ENCODE measurements around the gene RAI14.

RAI14 gene

DNA sequence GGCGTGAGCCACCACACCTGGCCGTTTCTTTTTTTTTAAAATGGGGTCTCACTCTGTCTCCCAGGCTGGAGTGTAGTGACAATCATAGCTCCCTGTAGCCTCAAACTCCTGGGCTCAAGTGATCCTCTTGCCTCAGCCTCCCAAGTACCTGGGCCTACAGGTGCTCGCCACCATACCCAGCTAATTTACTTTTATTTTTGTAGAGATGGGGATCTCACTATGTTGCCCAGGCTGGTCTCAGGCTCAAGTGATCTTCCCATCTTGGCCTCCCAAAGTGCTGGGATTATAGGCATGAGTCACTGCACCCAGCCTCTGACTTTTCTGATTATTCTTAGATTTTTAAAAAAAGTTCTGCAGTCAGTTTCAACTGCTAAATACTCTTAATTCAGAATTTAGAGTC lies 21.3 kb downstream of the RAI14 start:
- no peak for DNase-seq (ENCODE audit: low spot score)

GRCh38 chr5:34680896-34681295 lies 24.8 kb downstream of the RAI14 start:
- no peak for DNase-seq (ENCODE audit: low spot score)

GRCh38 chr5:34682926-34683623 lies 26.9 kb downstream of the RAI14 start:
- DNase-seq (ENCODE audit: low spot score): no peak

DNA sequence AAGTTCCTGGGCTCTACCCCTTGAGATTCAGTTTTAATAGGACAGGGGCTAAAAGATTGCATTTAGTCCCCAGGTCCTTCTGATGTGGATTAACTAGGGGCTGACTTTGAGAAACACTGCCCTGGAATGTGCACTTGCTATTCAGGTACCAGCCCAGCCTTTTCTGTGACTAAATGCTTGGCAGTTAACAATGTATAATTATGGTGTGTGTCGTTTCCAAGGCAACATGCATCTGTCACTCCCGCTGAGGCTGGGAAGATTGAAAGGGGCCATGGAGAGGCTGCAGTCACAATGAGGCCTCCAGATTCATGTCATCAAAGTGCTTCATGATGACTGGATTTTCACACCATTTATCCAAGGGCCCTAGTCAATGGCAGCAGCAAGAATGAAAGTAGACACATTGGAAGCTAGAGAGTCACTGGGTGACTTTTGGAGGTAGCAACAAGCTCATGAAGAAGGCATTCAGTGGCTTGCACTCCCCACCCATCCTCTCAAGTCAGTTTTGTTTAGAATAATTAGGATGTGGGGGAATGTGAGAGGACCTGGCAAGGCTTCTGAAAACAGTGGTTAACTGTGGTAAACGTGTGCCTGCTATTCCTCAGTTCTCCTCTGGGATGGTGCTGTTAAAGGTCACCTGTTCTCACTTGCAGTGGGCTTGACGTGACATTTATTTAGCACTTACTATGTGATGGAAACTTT lies 28.3 kb downstream of the RAI14 start:
- peak; percentile 15 for DNase-seq (ENCODE audit: low spot score)

GRCh38 chr5:34684980-34685352 lies 28.8 kb downstream of the RAI14 start:
- DNase-seq (ENCODE audit: low spot score): no peak

GRCh38 chr5:34685485-34686165 lies 29.5 kb downstream of the RAI14 start:
- no peak for DNase-seq (ENCODE audit: low spot score)

DNA sequence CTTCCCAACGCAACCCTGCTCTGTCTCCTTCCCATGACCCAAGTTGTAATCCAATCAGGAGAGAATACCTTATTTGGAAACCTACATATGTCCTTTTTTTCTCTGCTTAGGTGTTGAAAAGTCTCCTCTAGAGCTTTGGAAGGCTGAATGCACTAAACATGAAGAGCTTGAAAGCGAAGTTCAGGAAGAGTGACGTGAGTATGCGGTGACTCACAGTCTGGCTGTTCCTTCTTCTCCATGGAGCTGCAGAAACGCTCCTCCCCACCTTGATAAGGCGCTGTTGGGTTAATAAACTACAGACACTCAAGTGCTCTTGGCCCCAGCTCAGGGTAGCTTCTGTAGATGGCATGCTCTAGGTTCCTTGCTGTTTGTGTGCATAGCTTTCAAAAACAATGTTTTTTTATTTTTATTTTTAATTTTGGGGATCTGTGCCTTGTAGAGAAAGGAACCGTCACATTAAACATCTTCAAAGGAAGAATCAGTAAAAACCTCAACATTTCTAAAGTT lies 30.7 kb downstream of the RAI14 start:
- DNase-seq (ENCODE audit: low spot score): peak; percentile 46

GRCh38 chr5:34687269-34688011 lies 31.3 kb downstream of the RAI14 start:
- DNase-seq (ENCODE audit: low spot score): no peak

- DNase-seq (ENCODE audit: low spot score): no peak
These were observed 32.1 kb downstream of the RAI14 start for GRCh38 chr5:34688015-34688810.

DNA sequence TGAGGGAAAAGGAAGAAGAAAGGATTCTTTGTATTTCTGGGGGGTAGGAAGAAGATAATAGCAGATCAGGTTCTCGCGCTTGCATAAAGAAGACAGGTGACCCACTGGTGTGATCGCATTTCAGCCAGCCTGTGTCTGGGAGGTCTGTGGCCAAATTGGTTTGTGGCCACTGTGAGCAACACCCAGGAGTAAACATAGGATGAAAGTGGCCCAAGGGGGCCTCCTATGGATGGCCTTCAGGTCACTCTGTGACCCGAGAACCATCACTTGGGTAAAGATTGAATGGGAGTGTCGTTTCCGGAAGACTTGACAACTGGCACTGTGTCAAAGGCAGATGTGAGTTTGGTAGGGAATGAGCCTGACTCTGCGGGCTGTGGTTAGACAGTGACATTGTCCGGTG lies 34.2 kb downstream of the RAI14 start:
- DNase-seq (ENCODE audit: low spot score): no peak

GRCh38 chr5:34690898-34691297 lies 34.8 kb downstream of the RAI14 start:
- DNase-seq (ENCODE audit: low spot score): no peak

- no peak for DNase-seq (ENCODE audit: low spot score)
These were observed 35.2 kb downstream of the RAI14 start for GRCh38 chr5:34691326-34691725.

- DNase-seq (ENCODE audit: low spot score): no peak
These were observed 36.7 kb downstream of the RAI14 start for GRCh38 chr5:34692786-34693185.

DNA sequence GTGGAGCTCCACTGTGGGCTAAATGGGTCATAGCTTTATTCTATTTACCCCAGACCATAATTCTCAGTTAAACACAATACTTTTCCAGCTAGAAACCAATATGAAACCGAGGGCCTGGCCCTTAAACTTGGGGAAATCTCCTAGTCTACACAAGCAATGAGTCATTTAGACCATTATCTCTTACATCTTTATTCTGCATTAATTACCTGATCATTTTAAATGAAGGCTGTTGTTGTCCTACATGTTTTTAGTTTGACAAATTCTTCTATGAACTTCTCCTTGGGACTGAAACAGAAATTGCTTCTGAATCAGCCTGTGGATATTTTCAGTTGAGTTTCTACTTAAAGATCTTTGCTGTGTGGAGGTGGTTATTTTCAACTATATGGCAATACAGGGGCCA lies 37.9 kb downstream of the RAI14 start:
- DNase-seq (ENCODE audit: low spot score): no peak

GRCh38 chr5:34694685-34695084 lies 38.6 kb downstream of the RAI14 start:
- DNase-seq (ENCODE audit: low spot score): no peak

DNA sequence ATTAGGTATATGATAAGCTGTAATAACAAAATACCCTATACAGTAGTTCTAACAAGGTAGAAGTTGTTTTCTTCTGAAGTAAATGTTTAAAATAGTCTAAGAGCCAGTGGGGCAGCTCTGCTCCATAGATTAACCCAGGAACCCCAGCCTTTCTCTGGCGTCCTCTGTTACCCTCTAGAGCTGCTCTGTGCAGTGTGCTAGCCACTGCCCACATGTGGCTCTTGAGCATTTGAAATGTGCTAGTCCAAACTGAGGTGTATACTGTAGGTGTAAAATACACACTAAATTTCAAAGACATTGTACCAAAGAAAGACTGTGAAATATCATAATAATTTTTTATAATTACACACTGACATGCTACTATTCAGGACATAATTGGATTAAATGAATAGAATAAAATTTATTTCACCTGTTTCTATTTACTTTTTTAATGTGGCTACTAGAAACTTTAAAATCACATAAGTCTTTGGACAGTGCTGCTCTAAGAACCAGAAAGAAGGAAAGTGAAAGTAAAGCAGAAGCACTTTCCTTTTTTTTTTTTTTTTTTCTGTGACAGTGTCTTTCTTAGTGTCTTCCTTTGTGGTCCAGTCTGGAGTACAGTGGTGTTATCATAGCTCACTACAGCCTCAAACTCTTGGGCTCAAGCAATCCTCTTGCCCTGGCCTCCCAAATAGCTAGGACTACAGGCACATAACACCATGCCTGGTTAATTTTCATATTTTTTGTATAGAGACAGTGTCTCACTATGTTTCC lies 39.3 kb downstream of the RAI14 start:
- no peak for DNase-seq (ENCODE audit: low spot score)

DNA sequence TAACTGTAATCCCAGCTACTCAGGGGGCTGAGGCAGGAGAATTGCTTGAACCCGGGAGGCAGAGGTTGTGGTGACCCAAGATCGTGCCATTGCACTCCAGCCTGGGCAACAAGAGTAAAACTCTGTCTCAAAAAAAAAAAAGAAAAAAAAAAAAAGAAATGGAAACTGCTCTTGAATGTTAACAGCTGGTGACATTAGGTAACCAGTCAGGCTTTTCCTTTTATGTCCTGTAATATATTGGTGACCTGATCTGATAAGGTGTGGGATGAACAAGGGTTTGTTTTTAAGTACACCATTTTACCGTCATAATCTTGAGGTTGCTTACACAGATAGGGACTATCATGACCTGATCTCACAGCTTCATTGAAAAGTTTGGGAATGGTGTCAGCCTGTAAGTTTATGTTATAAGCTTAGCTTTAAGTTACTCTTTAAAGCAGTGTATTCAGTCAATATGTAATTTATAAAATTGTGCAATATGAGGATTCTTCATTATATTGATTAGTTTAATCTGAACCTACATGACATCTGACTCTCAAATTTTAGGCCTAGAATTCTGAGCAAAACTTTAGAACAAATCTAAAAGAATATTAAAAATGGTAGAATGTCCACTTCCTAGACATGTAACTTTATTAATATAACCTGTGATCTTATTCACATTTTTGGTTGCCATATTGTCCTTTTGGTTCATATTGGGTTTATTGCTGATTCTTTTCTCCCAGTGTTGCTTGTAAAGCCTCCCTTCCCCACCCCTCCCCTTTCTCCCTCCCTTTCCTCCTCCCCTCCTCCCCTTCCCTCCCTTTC lies 41.4 kb downstream of the RAI14 start:
- DNase-seq (ENCODE audit: low spot score): no peak

GRCh38 chr5:34698109-34698419 lies 41.9 kb downstream of the RAI14 start:
- no peak for DNase-seq (ENCODE audit: low spot score)

GRCh38 chr5:34698754-34699153 lies 42.6 kb downstream of the RAI14 start:
- DNase-seq (ENCODE audit: low spot score): no peak

All from AG08396 (cell line).